ENCODE measurements around the gene MGRN1.

DNA sequence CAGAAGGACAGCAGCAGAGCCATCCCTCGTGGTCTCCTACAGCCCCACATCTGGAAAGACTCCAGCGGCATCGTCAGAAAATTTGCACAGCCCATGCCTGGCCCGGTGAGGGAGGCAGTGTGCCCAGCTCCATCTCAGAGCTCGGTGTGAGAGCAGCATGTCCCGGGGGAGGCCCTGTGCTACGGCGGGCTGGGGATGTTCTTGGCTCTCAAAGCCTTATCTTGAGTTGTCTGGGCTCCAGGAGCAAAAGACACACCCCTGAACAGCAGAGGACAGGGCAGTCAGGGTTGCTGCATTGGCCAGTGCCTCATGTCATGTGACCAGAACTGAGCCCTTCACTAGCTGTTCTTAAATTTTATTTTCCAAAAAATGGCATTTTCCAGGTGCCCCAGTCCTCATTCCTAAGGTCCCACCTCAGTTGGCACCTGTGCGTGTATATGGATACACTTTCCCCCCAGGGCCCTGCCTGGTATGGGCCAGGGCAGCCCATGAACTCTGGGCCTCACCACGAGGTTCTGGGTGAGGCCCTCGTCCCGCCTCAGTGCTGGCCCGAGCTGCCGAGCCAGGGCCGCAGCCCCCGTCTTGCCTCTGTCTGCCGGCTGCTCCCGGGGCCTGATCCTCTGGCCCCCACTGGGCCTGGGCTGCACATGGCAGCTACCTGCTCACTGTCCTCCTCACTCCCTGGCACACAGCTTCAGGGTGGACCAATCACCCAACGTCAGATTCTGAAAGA lies 71.7 kb downstream of the MGRN1 start:
- TF ChIP-seq EP300 (IDR thresholded peaks at IDR 0.05) (no peak), POLR2A (IDR thresholded peaks at IDR 0.05) (no peak), POLR2AphosphoS5 (IDR thresholded peaks at IDR 0.05) (no peak)
- TF ChIP-seq, protein P1, sequence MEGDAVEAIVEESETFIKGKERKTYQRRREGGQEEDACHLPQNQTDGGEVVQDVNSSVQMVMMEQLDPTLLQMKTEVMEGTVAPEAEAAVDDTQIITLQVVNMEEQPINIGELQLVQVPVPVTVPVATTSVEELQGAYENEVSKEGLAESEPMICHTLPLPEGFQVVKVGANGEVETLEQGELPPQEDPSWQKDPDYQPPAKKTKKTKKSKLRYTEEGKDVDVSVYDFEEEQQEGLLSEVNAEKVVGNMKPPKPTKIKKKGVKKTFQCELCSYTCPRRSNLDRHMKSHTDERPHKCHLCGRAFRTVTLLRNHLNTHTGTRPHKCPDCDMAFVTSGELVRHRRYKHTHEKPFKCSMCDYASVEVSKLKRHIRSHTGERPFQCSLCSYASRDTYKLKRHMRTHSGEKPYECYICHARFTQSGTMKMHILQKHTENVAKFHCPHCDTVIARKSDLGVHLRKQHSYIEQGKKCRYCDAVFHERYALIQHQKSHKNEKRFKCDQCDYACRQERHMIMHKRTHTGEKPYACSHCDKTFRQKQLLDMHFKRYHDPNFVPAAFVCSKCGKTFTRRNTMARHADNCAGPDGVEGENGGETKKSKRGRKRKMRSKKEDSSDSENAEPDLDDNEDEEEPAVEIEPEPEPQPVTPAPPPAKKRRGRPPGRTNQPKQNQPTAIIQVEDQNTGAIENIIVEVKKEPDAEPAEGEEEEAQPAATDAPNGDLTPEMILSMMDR (IDR thresholded peaks at IDR 0.05) = no peak

All from upper lobe of left lung (tissue), 4 donors.